Lower lobe of right lung (tissue), 2 donors: Measurements from ENCODE around the gene STOM. TPM values are rescaled to one million over a fixed set of nuclear protein-coding genes. Genes with fewer than 3 reads are reported as not detected.

Experiments used
- ATAC-seq, 2 donors: fragments of 200-7000 bp; cut with Tn5 transposase; one replicate each; pipeline ENCODE4 v1.9.1; 2020 to 2022; ENCODE audit warnings: mild to moderate bottlenecking in 2 of 2, moderate library complexity in 2 of 2
- DNase-seq: peaks from one replicate; pipeline ENCODE4 v3.0.0-alpha.2; 2020
- H3K27ac ChIP-seq: fragments of 200-600 bp; one replicate; pipeline ENCODE4 v1.8.0; 2022
- H3K27me3 ChIP-seq: fragments of 200-600 bp; one replicate; pipeline ENCODE4 v1.8.0; 2022; ENCODE audit warnings: low read depth
- H3K36me3 ChIP-seq: fragments of 200-600 bp; one replicate; pipeline ENCODE4 v1.8.0; 2022; ENCODE audit warnings: mild to moderate bottlenecking
- H3K4me1 ChIP-seq: fragments of 200-600 bp; one replicate; pipeline ENCODE4 v1.8.0; 2022
- H3K4me3 ChIP-seq: fragments of 200-600 bp; one replicate; pipeline ENCODE4 v1.8.0; 2022; ENCODE audit warnings: mild to moderate bottlenecking
- H3K9me3 ChIP-seq: fragments of 200-600 bp; one replicate; pipeline ENCODE4 v1.8.0; 2022
- CTCF ChIP-seq: fragments of 200-600 bp; IDR thresholded peaks from one replicate; pipeline ENCODE4 v1.8.0; 2022; ENCODE audit warnings: antibody characterized with exemption, mild to moderate bottlenecking
- intact Hi-C: fragments of 100-400 bp; cut with DNase I; formaldehyde crosslinking; loops from one replicate; pipeline ENCODE4 v1.11.0; 2022
- total RNA-seq: library from RNA; stranded (reverse); fragmentation: NEBNext Ultra II Directional; extraction: Animal tissue kit (Norgen Biotek cat#: 25700); gene quantifications from one replicate; pipeline ENCODE4 v1.2.1, GENCODE V29; 2021
- donor health status: DM: no; HTN: yes; CAD: no; lungs with severe emphysema.

STOM gene
- total RNA-seq, 1 donor from 2014 or later: 479 TPM

GRCh38 chr9:121376214-121376830, 6.3 kb upstream of the STOM start:
- no peaks in the 10 kb centered on the region for H3K27me3 ChIP-seq
- H3K36me3 ChIP-seq: no peaks in the 10 kb centered on the region
- no peak overlapping the region for H3K4me3 ChIP-seq
- H3K4me1 ChIP-seq: peaks cover 34% of the 10 kb centered on the region
- intact Hi-C loops: loop anchor here (10.0 kb wide), 1 partner anchor 52 kb away; no protein-coding TSS in a partner anchor
- ATAC-seq (no peak), DNase-seq (no peak)
- H3K27ac ChIP-seq: no peak overlapping the region
- TF ChIP-seq CTCF: peak; percentile 40
- no peaks in the 10 kb centered on the region for H3K9me3 ChIP-seq

- ATAC-seq: peak in 1 of 2 donors; percentile 36
- no peak overlapping the region for H3K4me3 ChIP-seq
- intact Hi-C loops: loop anchor here (10.0 kb wide), 1 partner anchor 48 kb away; no protein-coding TSS in a partner anchor
Observed at GRCh38 chr9:121373011-121373729, 3.1 kb upstream of the STOM start.

GRCh38 chr9:121372239-121373010, 2.4 kb upstream of the STOM start:
- TF ChIP-seq CTCF: no peak
- peak in 1 of 2 donors; percentile 13 for ATAC-seq
- DNase-seq: no peak
- Histone ChIP-seq H3K9me3 (no peaks in the 10 kb centered on the region), H3K36me3 (no peaks in the 10 kb centered on the region), H3K27ac (peak overlapping the region; percentile 93), H3K4me3 (no peak overlapping the region), H3K27me3 (no peaks in the 10 kb centered on the region), H3K4me1 (peaks cover 56% of the 10 kb centered on the region)
- intact Hi-C loops: loop anchor here (10.0 kb wide), 1 partner anchor 48 kb away; no protein-coding TSS in a partner anchor

More at GRCh38 chr9:121373011-121373729, 3.1 kb upstream of the STOM start:
- DNase-seq: no peak
- no peaks in the 10 kb centered on the region for H3K27me3 ChIP-seq
- peak overlapping the region; percentile 93 for H3K27ac ChIP-seq
- no peaks in the 10 kb centered on the region for H3K9me3 ChIP-seq
- H3K36me3 ChIP-seq: no peaks in the 10 kb centered on the region
- no peak for TF ChIP-seq CTCF
- H3K4me1 ChIP-seq: peaks cover 48% of the 10 kb centered on the region

GRCh38 chr9:121371495-121372061, 1.5 kb upstream of the STOM start:
- DNase-seq (no peak), ATAC-seq (no peak)
- Histone ChIP-seq H3K27me3 (no peaks in the 10 kb centered on the region), H3K9me3 (no peaks in the 10 kb centered on the region), H3K4me1 (peaks cover 64% of the 10 kb centered on the region), H3K4me3 (no peak overlapping the region), H3K27ac (peak overlapping the region; percentile 93), H3K36me3 (no peaks in the 10 kb centered on the region)
- no peak for TF ChIP-seq CTCF
- intact Hi-C loops: loop anchor here (10.0 kb wide), 1 partner anchor 47 kb away; no protein-coding TSS in a partner anchor

GRCh38 chr9:121368745-121369144, 1.3 kb downstream of the STOM start:
- no peak for TF ChIP-seq CTCF
- ATAC-seq: no peak
- DNase-seq: no peak
- intact Hi-C loops: no loop called here
- no peaks in the 10 kb centered on the region for H3K9me3 ChIP-seq
- H3K4me3 ChIP-seq: peak overlapping the region; percentile 84
- H3K4me1 ChIP-seq: peaks cover 83% of the 10 kb centered on the region
- peaks cover 4% of the 10 kb centered on the region for H3K36me3 ChIP-seq
- no peaks in the 10 kb centered on the region for H3K27me3 ChIP-seq
- H3K27ac ChIP-seq: peak overlapping the region; percentile 93
